Measurements from ENCODE around the gene PSME2. TPM values are rescaled to one million over a fixed set of nuclear protein-coding genes. Genes with fewer than 3 reads are reported as not detected.

PSME2 gene
- total and polyA plus RNA-seq, 2 of the 13 experiments (the other 11 are each of a cell fraction or from before 2014, with no cell fraction given), result 332 to 716 TPM

DNA sequence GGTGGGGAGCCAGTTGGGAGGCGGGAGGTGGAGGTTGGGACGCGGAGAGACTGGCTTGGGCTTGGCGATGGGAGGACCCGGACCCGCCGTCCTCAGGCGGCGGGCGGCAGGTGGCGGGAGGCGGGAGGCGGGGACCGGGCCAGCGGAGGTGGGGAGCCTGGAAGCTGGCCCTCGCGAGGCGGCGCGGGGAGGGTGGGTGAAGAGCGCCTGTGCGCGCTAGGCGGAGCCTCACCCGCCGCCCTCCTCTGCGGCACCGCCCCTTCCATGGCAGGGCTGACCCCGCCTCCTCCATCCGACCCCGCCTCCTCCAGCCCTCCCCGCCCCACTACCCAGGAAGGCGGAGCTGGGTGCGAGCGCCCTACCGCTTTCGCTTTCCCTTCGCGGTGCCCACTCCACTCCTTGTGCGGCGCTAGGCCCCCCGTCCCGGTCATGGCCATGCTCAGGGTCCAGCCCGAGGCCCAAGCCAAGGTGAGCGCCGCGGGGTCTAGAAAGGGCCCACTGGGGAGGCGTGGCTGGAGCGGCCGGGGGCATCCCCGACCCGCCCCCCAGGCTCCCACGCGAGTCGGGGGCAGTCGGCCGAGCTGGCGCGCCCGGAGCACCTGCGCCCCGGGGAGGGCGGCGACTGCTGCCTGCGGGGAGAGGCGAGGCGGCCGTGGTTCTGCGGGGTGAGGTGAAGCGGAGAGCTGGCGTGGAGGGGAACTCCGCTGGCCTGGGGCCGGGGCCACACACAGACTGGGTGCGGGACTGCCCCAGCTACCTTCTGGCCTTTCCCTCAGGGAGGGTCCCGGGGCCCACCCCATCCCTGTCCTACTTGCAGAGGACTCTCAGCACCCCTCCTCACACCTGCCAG lies 10.4 kb downstream of the PSME2 start, which contains the start of gene PSME1 (continued):
- peak; percentile 83 for TF ChIP-seq ISL2 (CRISPR knock-in tag; IDR thresholded peaks at IDR 0.05)
- TF ChIP-seq ZNF605 (CRISPR knock-in tag; IDR thresholded peaks at IDR 0.05), result peak; percentile 89
- TF ChIP-seq, protein P1, sequence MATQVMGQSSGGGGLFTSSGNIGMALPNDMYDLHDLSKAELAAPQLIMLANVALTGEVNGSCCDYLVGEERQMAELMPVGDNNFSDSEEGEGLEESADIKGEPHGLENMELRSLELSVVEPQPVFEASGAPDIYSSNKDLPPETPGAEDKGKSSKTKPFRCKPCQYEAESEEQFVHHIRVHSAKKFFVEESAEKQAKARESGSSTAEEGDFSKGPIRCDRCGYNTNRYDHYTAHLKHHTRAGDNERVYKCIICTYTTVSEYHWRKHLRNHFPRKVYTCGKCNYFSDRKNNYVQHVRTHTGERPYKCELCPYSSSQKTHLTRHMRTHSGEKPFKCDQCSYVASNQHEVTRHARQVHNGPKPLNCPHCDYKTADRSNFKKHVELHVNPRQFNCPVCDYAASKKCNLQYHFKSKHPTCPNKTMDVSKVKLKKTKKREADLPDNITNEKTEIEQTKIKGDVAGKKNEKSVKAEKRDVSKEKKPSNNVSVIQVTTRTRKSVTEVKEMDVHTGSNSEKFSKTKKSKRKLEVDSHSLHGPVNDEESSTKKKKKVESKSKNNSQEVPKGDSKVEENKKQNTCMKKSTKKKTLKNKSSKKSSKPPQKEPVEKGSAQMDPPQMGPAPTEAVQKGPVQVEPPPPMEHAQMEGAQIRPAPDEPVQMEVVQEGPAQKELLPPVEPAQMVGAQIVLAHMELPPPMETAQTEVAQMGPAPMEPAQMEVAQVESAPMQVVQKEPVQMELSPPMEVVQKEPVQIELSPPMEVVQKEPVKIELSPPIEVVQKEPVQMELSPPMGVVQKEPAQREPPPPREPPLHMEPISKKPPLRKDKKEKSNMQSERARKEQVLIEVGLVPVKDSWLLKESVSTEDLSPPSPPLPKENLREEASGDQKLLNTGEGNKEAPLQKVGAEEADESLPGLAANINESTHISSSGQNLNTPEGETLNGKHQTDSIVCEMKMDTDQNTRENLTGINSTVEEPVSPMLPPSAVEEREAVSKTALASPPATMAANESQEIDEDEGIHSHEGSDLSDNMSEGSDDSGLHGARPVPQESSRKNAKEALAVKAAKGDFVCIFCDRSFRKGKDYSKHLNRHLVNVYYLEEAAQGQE (IDR thresholded peaks at IDR 0.05; ENCODE audit: borderline replicate concordance in 1 of 2, low read depth in 1 of 2, low read length in 2 of 2), result peak in 1 of 2 experiments; percentile 26; a peak in 1 of 4 replicates
- TF ChIP-seq ZNF773 (CRISPR knock-in tag; IDR thresholded peaks at IDR 0.05; ENCODE audit: borderline replicate concordance), result peak; percentile 86; the same call in 1 of the 2 replicates
- TF ChIP-seq SP5 (CRISPR knock-in tag; IDR thresholded peaks at IDR 0.05; ENCODE audit: borderline replicate concordance, low read depth), result peak; percentile 96
- TF ChIP-seq KLF9 (CRISPR knock-in tag; IDR thresholded peaks at IDR 0.05; ENCODE audit: low read depth), result peak; percentile 35; the same call in 1 of the 2 replicates
- TF ChIP-seq FOXC1 (CRISPR knock-in tag; IDR thresholded peaks at IDR 0.05; ENCODE audit: borderline replicate concordance), result no peak
- TF ChIP-seq PLRG1 (conservative IDR thresholded peaks at IDR 0.05), result no peak
- TF ChIP-seq ZNF776 (CRISPR knock-in tag; IDR thresholded peaks at IDR 0.05), result peak; percentile 97
- TF ChIP-seq HDAC6 (IDR thresholded peaks at IDR 0.05; ENCODE audit: low read depth, low read length), result no peak
- no peak for TF ChIP-seq CBX1 (IDR thresholded peaks at IDR 0.05; ENCODE audit: low read depth)
- TF ChIP-seq ZBTB3 (CRISPR knock-in tag; IDR thresholded peaks at IDR 0.05; ENCODE audit: borderline replicate concordance, low read depth), result peak; percentile 43; the same call in 1 of the 2 replicates
- peak; percentile 91; the same call in 1 of the 2 replicates for TF ChIP-seq ZNF136 (CRISPR knock-in tag; IDR thresholded peaks at IDR 0.05; ENCODE audit: low read depth)
- TF ChIP-seq ZNF121 (CRISPR knock-in tag; IDR thresholded peaks at IDR 0.05), result no peak
- TF ChIP-seq MBNL3 (CRISPR knock-in tag; conservative IDR thresholded peaks at IDR 0.05), result no peak
- TF ChIP-seq ZNF441 (CRISPR knock-in tag; IDR thresholded peaks at IDR 0.05; ENCODE audit: borderline replicate concordance), result no peak; the same call in 1 of the 2 replicates
- peak; percentile 66; the same call in 1 of the 2 replicates for TF ChIP-seq DNMT1 (CRISPR knock-in tag; IDR thresholded peaks at IDR 0.05)
- TF ChIP-seq, protein P2, sequence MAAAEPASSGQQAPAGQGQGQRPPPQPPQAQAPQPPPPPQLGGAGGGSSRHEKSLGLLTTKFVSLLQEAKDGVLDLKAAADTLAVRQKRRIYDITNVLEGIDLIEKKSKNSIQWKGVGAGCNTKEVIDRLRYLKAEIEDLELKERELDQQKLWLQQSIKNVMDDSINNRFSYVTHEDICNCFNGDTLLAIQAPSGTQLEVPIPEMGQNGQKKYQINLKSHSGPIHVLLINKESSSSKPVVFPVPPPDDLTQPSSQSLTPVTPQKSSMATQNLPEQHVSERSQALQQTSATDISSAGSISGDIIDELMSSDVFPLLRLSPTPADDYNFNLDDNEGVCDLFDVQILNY (CRISPR knock-in tag; conservative IDR thresholded peaks at IDR 0.05), result peak; percentile 75
- TF ChIP-seq HNRNPK (IDR thresholded peaks at IDR 0.05; ENCODE audit: low read depth, low read length, poor library complexity, severe bottlenecking), result peak; percentile 83
- TF ChIP-seq, protein P3, sequence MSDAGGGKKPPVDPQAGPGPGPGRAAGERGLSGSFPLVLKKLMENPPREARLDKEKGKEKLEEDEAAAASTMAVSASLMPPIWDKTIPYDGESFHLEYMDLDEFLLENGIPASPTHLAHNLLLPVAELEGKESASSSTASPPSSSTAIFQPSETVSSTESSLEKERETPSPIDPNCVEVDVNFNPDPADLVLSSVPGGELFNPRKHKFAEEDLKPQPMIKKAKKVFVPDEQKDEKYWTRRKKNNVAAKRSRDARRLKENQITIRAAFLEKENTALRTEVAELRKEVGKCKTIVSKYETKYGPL (CRISPR knock-in tag; IDR thresholded peaks at IDR 0.05), result no peak
- peak; percentile 95 for TF ChIP-seq SALL1 (CRISPR knock-in tag; IDR thresholded peaks at IDR 0.05)
- TF ChIP-seq KDM1A (CRISPR knock-in tag; IDR thresholded peaks at IDR 0.05), result no peak; the same call in 1 of the 2 replicates
- TF ChIP-seq, protein P4, sequence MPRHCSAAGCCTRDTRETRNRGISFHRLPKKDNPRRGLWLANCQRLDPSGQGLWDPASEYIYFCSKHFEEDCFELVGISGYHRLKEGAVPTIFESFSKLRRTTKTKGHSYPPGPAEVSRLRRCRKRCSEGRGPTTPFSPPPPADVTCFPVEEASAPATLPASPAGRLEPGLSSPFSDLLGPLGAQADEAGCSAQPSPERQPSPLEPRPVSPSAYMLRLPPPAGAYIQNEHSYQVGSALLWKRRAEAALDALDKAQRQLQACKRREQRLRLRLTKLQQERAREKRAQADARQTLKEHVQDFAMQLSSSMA (CRISPR knock-in tag; IDR thresholded peaks at IDR 0.05), result no peak
